Smooth muscle cell (in vitro differentiated cells): ENCODE results near the gene TBCE. TPM values are rescaled to one million over a fixed set of nuclear protein-coding genes. Genes with fewer than 3 reads are reported as not detected.

Source experiments
- DNase-seq: peaks from one replicate; lab custom pipeline; 2025; ENCODE audit not compliant: unreplicated experiment; lab: John Stamatoyannopoulos, UW
- H2AFZ ChIP-seq: fragments of 200-600 bp; sonication (generic); 2 replicates; pipeline ENCODE4 v1.6.0; 2016; ENCODE audit warnings: antibody characterized with exemption, low read depth, mild to moderate bottlenecking
- H3F3A ChIP-seq: fragments of 200-600 bp; sonication (generic); 2 replicates; pipeline ENCODE4 v1.6.0; 2017; ENCODE audit warnings: antibody characterized with exemption, low read depth
- H3K27ac ChIP-seq: fragments of 200-600 bp; sonication (generic); 2 replicates; pipeline ENCODE4 v1.5.1; 2016; ENCODE audit warnings: low read depth, mild to moderate bottlenecking
- H3K27me3 ChIP-seq: fragments of 200-600 bp; sonication (generic); 2 replicates; pipeline ENCODE4 v1.6.1; 2016; ENCODE audit warnings: low read depth, mild to moderate bottlenecking
- H3K36me3 ChIP-seq: fragments of 200-600 bp; sonication (generic); 2 replicates; pipeline ENCODE4 v1.5.1; 2016; ENCODE audit warnings: low read depth
- H3K4me1 ChIP-seq: fragments of 200-600 bp; sonication (generic); 2 replicates; pipeline ENCODE4 v1.5.1; 2016; ENCODE audit warnings: low read depth
- H3K4me2 ChIP-seq: fragments of 200-600 bp; sonication (generic); 2 replicates; pipeline ENCODE4 v1.6.0; 2016; ENCODE audit warnings: mild to moderate bottlenecking
- H3K4me3 ChIP-seq: fragments of 200-600 bp; sonication (generic); 2 replicates; pipeline ENCODE4 v1.5.1; 2016; ENCODE audit warnings: mild to moderate bottlenecking
- H3K79me2 ChIP-seq: fragments of 200-600 bp; sonication (generic); 2 replicates; pipeline ENCODE4 v1.6.0; 2016; ENCODE audit warnings: low read depth, mild to moderate bottlenecking
- H3K9ac ChIP-seq: fragments of 200-600 bp; sonication (generic); 2 replicates; pipeline ENCODE4 v1.6.0; 2016; ENCODE audit warnings: low read depth
- H3K9me3 ChIP-seq: fragments of 200-600 bp; sonication (generic); replicated peaks from 2 replicates; pipeline ENCODE4 v1.5.1; 2016; ENCODE audit warnings: low read depth
- H4K20me1 ChIP-seq: fragments of 200-600 bp; sonication (generic); 2 replicates; pipeline ENCODE4 v1.6.0; 2016; ENCODE audit warnings: low read depth
- CTCF ChIP-seq: fragments of 200-600 bp; sonication (generic); IDR thresholded peaks from 2 replicates; pipeline ENCODE4 v1.5.1; 2017; ENCODE audit warnings: borderline replicate concordance, mild to moderate bottlenecking, antibody characterized with exemption; ENCODE audit not compliant: insufficient read depth, poor library complexity, severe bottlenecking
- WGBS: methylation state at CpG from one replicate; pipeline ENCODE4 v1.1.7; 2016; ENCODE audit warnings: low lambda C conversion rate; 5-methylcytosine and 5-hydroxymethylcytosine counted together
- polyA plus RNA-seq: library from polyadenylated mRNA; unstranded; fragments of >200 nt; fragmentation: Nextera tagmentation; extraction: Ambion mirVana; gene quantifications from 2 replicates; pipeline ENCODE4 v1.2.1, GENCODE V29; 2016
- total RNA-seq: library from RNA; depleted of rRNA; stranded (reverse); fragments of >200 nt; gene quantifications from 2 replicates; pipeline ENCODE4 v1.2.3, GENCODE V29; 2014

TBCE gene
- total and polyA plus RNA-seq, 2 experiments from 2014 or later, result 24.0 to 28.4 TPM

GRCh38 chr1:235442788-235443429, 75.7 kb downstream of the TBCE start:
- Histone ChIP-seq H3K36me3 (peaks cover 14% of the 10 kb centered on the region), H3K79me2 (no peaks in the 10 kb centered on the region), H3K4me3 (no peak overlapping the region), H3K9ac (peak overlapping the region; percentile 11), H3K27ac (peak overlapping the region; percentile 78), H3K9me3 (no peaks in the 10 kb centered on the region), H3K27me3 (no peaks in the 10 kb centered on the region), H3K4me1 (no peaks in the 10 kb centered on the region), H3K4me2 (peak overlapping the region; percentile 25), H2AFZ (no peak overlapping the region), H3F3A (peaks cover 6% of the 10 kb centered on the region), H4K20me1 (no peaks in the 10 kb centered on the region)
- no peak for TF ChIP-seq CTCF
- WGBS, result 73% methylated on average over 9 of the region's 9 CpGs
- DNase-seq, result no peak

GRCh38 chr1:235448616-235449015, 81.4 kb downstream of the TBCE start:
- 94% methylated on average over 7 of the region's 7 CpGs for WGBS
- Histone ChIP-seq H3K27me3 (no peaks in the 10 kb centered on the region), H3K36me3 (peaks cover 16% of the 10 kb centered on the region), H3K79me2 (no peaks in the 10 kb centered on the region), H3K4me1 (no peaks in the 10 kb centered on the region), H3K9me3 (no peaks in the 10 kb centered on the region), H3K4me3 (no peak overlapping the region), H3K27ac (no peak overlapping the region), H3K4me2 (no peak overlapping the region), H2AFZ (no peak overlapping the region), H4K20me1 (no peaks in the 10 kb centered on the region), H3K9ac (no peak overlapping the region), H3F3A (no peaks in the 10 kb centered on the region)
- DNase-seq, result no peak
- no peak for TF ChIP-seq CTCF

GRCh38 chr1:235450433-235450832, 83.2 kb downstream of the TBCE start:
- Histone ChIP-seq H3K79me2 (no peaks in the 10 kb centered on the region), H3K4me3 (no peak overlapping the region), H3K27ac (peak overlapping the region; percentile 5), H3K4me2 (no peak overlapping the region), H3K9ac (no peak overlapping the region), H3K4me1 (no peaks in the 10 kb centered on the region), H3K36me3 (peaks cover 8% of the 10 kb centered on the region), H2AFZ (no peak overlapping the region), H3K27me3 (no peaks in the 10 kb centered on the region), H3K9me3 (no peaks in the 10 kb centered on the region), H3F3A (no peaks in the 10 kb centered on the region), H4K20me1 (no peaks in the 10 kb centered on the region)
- WGBS, result 91% methylated on average over 5 of the region's 5 CpGs
- TF ChIP-seq CTCF, result no peak
- no peak for DNase-seq

- no peaks in the 10 kb centered on the region for H3K4me1 ChIP-seq
- H3F3A ChIP-seq, result no peaks in the 10 kb centered on the region
- WGBS, result 45% methylated on average over 2 of the region's 2 CpGs
- peaks cover 8% of the 10 kb centered on the region for H3K36me3 ChIP-seq
- no peak overlapping the region for H2AFZ ChIP-seq
- no peaks in the 10 kb centered on the region for H3K27me3 ChIP-seq
- H3K79me2 ChIP-seq, result no peaks in the 10 kb centered on the region
- no peaks in the 10 kb centered on the region for H3K9me3 ChIP-seq
- H4K20me1 ChIP-seq, result no peaks in the 10 kb centered on the region
- H3K4me2 ChIP-seq, result no peak overlapping the region
- no peak overlapping the region for H3K27ac ChIP-seq
- no peak overlapping the region for H3K9ac ChIP-seq
- no peak for DNase-seq
- H3K4me3 ChIP-seq, result no peak overlapping the region
- TF ChIP-seq CTCF, result no peak
Measured at GRCh38 chr1:235450886-235451483, 83.8 kb downstream of the TBCE start.
